Epithelial cell of proximal tubule (primary cell): ENCODE results near the gene GCK. TPM values are rescaled to one million over a fixed set of nuclear protein-coding genes. Genes with fewer than 3 reads are reported as not detected.

Experiments
- DNase-seq: peaks from one replicate; pipeline ENCODE4 v3.0.0-alpha.2; 2011; ENCODE audit warnings: low read depth
- H3K4me3 ChIP-seq: 2 replicates; pipeline ENCODE4 v1.5.1; 2011; ENCODE audit warnings: low read depth, mild to moderate bottlenecking, low read length
- CTCF ChIP-seq: conservative IDR thresholded peaks from 2 replicates; pipeline ENCODE4 v1.5.1; 2012; ENCODE audit warnings: low read depth, mild to moderate bottlenecking, low read length
- total RNA-seq: library from RNA; depleted of rRNA; stranded (reverse); fragments of >200 nt; gene quantifications from 2 replicates; pipeline ENCODE4 v1.2.3, GENCODE V29; 2015

Gene GCK
- total RNA-seq, 1 donor from 2014 or later = 1.0 TPM

- no peak for TF ChIP-seq CTCF
- H3K4me3 ChIP-seq = no peak overlapping the region
- no peak for DNase-seq
Observed at GRCh38 chr7:44102846-44103565, 86.2 kb downstream of the GCK start.

- TF ChIP-seq CTCF = no peak
- H3K4me3 ChIP-seq = no peak overlapping the region
- DNase-seq = no peak
Observed at GRCh38 chr7:44101966-44102845, 87.0 kb downstream of the GCK start.

- no peak for TF ChIP-seq CTCF
Observed at GRCh38 chr7:44101303-44101965, 87.8 kb downstream of the GCK start.

GRCh38 chr7:44100458-44101302 is 88.6 kb downstream of the GCK start:
- no peak for TF ChIP-seq CTCF
- no peak for DNase-seq
- no peak overlapping the region for H3K4me3 ChIP-seq

More at GRCh38 chr7:44101303-44101965, 87.8 kb downstream of the GCK start:
- H3K4me3 ChIP-seq = no peak overlapping the region
- DNase-seq = no peak

GRCh38 chr7:44099669-44100068 is 89.6 kb downstream of the GCK start:
- TF ChIP-seq CTCF = no peak
- DNase-seq = no peak
- H3K4me3 ChIP-seq = no peak overlapping the region
